ENCODE results near the gene BCL11B.
"Not testable (repeated sequence)": the region's sequence is repeated elsewhere in the genome, so short reads cannot be mapped to it uniquely, and the experiment has no call there.

The BCL11B gene

GRCh38 chr14:99187858-99188257, 84.1 kb downstream of the BCL11B start:
- no peak for TF ChIP-seq CTCF (IDR thresholded peaks at IDR 0.05; ENCODE audit: low read length, missing control alignments)
- no peak overlapping the region for H3K4me3 ChIP-seq (replicated peaks; ENCODE audit: low read depth, low read length)
- DNase-seq (ENCODE audit: low read depth) = no peak

- H3K4me3 ChIP-seq (replicated peaks; ENCODE audit: low read depth, low read length) = no peak overlapping the region
- no peak for TF ChIP-seq CTCF (IDR thresholded peaks at IDR 0.05; ENCODE audit: low read length, missing control alignments)
- DNase-seq (ENCODE audit: low read depth) = no peak
Observed at GRCh38 chr14:99186956-99187690, 84.9 kb downstream of the BCL11B start.

GRCh38 chr14:99186336-99186735, 85.7 kb downstream of the BCL11B start:
- not testable (repeated sequence) for H3K4me3 ChIP-seq (replicated peaks; ENCODE audit: low read depth, low read length); DNase-seq (ENCODE audit: low read depth)

- no peak for DNase-seq (ENCODE audit: low read depth)
- H3K4me3 ChIP-seq (replicated peaks; ENCODE audit: low read depth, low read length) = no peak overlapping the region
- TF ChIP-seq CTCF (IDR thresholded peaks at IDR 0.05; ENCODE audit: low read length, missing control alignments) = no peak
Observed at GRCh38 chr14:99185436-99186068, 86.4 kb downstream of the BCL11B start.

GRCh38 chr14:99183716-99184115, 88.3 kb downstream of the BCL11B start:
- no peak overlapping the region for H3K4me3 ChIP-seq (replicated peaks; ENCODE audit: low read depth, low read length)
- no peak for TF ChIP-seq CTCF (IDR thresholded peaks at IDR 0.05; ENCODE audit: low read length, missing control alignments)
- DNase-seq (ENCODE audit: low read depth) = no peak

GRCh38 chr14:99183311-99183710, 88.7 kb downstream of the BCL11B start:
- DNase-seq (ENCODE audit: low read depth) = no peak
- TF ChIP-seq CTCF (IDR thresholded peaks at IDR 0.05; ENCODE audit: low read length, missing control alignments) = no peak
- H3K4me3 ChIP-seq (replicated peaks; ENCODE audit: low read depth, low read length) = no peak overlapping the region

GRCh38 chr14:99182548-99183250, 89.3 kb downstream of the BCL11B start:
- TF ChIP-seq CTCF (IDR thresholded peaks at IDR 0.05; ENCODE audit: low read length, missing control alignments) = no peak
- H3K4me3 ChIP-seq (replicated peaks; ENCODE audit: low read depth, low read length) = no peak overlapping the region
- DNase-seq (ENCODE audit: low read depth) = no peak
